Lower leg skin (tissue), 3 donors: ENCODE results near the gene FASTK.

Experiments used
- CTCF ChIP-seq, 3 donors: fragments of 450-650 bp; IDR thresholded peaks; one replicate each; pipeline ENCODE4 v1.5.1; 2016; ENCODE audit warnings: antibody characterized with exemption in 3 of 3, mild to moderate bottlenecking in 3 of 3, moderate library complexity in 2 of 3
- POLR2A ChIP-seq, 2 donors: fragments of 450-650 bp; IDR thresholded peaks; one replicate each; pipeline ENCODE4 v1.6.1; 2016 to 2017; ENCODE audit warnings: antibody characterized with exemption in 2 of 2, mild to moderate bottlenecking in 1 of 2, moderate library complexity in 1 of 2

GRCh38 chr7:151109094-151110048 is 28.8 kb upstream of the FASTK start:
- TF ChIP-seq CTCF (IDR thresholded peaks at IDR 0.05) = no peak
- no peak for TF ChIP-seq POLR2A (IDR thresholded peaks at IDR 0.05)
